Measurements from ENCODE around the gene C11orf24.
A peak's percentile ranks its signal among the peaks of the same experiment; 100 is the strongest.
"Not testable (repeated sequence)": the region's sequence is repeated elsewhere in the genome, so short reads cannot be mapped to it uniquely, and the experiment has no call there.

Gene C11orf24

DNA sequence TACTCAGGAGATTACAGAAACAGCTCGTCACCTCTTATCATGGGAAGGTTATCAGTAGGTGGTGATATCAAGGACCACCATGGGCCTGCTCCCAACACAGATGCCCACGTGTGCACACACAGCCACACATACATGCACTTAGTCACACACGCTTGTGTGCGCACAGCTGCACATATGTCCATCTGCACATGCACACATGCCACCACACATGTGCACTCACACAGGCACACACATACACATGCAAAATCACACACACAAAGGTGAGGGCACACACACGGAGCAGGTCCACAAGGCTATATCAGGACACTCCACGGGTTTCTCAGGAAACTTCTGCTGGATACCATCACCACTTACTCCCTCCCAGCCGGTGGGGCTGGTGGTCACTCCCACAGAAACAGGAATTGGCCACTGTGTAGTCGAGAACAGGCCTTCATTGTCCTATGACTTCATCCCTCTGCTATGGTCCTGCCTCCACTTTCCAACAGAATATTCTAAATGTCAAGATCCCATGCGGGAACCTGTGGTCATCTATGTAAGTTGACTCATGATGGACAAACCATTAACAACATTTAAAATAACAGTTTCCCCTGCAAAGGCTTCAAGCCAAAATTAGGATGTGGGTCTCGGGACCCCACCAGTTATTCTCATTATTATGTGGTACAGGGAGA, 2.2 kb downstream of the C11orf24 start:
- DNase-seq = no peak

DNA sequence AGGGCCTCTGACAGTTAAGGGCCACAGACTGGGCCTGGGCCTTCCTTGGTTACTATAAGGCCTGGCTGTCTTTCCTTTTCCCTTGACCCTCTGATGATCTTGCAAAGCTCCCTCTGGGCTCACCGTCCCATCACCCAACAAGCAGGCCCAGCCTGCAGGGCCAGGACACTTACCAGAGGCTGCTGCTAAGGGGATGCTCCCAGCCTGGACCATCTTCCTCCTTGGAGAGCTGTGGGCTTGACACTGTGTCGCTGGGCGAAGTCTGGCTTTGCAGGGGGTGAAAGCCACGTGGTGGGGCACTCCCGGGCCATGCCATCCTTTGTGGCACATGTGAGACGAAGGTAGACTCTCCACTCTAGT, 3.9 kb downstream of the C11orf24 start:
- DNase-seq = no peak

DNA sequence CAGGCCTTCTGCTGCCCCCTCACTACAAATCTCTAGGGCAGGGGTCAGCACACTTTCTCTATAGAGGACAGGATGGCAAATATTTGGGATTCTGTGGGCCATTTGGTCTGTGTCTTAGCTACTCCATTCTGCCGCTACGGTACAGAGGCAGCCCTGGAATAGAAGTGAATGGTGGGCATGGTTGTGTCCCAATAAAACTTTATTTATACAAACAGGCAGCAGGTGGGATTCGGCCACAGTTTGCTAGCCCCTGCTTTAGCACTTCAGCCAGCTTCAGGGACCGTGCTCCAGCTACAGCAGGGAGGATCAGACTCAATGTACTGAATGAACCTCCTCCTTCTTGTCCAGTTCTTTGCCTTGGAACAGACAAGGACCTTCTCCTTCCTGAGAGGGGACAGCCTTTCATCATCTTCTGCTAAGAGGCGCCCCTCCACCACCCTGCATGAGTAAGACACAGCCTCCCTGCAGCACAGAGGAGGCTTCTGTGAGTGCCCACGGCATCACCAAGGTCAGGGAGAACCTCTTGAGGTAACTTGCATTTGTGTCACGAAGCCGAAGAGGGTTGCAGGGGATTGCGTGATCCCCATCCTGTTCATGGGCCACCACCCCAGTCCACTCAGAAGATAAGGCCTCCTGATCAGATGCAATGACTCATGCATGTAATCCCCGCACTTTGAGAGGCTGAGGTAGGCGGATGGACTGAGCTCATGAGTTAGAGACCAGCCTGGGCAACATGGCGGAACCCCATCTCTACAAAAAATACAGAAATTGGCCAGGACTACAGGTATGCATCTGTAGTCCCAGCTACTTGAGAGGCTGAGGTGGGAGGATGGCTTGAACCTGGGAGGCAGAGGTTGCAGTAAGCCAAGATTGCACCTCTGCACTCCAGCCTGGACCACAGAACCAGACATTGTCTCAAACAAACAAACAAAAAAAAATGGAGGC, 4.6 kb downstream of the C11orf24 start:
- no peak for DNase-seq

DNA sequence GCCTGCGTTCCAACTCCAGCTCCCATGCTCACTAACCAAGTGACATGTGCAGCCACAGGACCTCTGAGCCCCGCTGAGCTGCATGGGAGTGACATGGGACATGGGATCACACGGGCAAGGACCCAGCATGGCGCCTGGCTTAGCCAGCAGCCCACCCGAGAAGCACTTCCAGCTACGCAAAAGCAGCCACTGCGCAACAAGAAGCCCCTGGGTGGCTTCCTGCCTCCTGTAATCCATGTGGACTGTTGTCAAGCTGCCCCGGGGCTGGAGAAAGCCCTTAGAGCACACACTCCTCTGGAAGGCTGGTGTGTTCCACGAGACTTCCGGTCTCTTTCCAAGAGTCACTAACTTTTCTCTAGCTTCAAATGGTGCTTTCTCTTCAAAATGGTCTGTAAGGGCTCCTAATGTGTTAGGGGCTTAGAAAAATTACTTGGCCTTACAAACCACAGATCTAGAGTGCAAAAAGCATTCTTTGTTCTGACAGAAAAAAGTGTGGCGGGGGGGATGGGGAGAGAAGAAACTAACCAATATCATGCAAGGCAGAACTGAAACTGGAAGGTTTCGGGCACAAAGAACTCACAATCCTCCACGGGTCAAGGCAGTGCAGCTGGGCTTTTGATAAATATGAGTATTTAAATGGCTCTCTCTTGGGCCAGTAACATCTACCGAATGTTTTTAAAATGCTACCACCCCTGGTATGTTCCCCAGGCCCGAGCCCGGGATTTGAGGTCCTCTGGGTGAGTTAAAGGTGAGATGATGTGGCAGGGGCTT, 5.5 kb downstream of the C11orf24 start:
- no peak for DNase-seq

DNA sequence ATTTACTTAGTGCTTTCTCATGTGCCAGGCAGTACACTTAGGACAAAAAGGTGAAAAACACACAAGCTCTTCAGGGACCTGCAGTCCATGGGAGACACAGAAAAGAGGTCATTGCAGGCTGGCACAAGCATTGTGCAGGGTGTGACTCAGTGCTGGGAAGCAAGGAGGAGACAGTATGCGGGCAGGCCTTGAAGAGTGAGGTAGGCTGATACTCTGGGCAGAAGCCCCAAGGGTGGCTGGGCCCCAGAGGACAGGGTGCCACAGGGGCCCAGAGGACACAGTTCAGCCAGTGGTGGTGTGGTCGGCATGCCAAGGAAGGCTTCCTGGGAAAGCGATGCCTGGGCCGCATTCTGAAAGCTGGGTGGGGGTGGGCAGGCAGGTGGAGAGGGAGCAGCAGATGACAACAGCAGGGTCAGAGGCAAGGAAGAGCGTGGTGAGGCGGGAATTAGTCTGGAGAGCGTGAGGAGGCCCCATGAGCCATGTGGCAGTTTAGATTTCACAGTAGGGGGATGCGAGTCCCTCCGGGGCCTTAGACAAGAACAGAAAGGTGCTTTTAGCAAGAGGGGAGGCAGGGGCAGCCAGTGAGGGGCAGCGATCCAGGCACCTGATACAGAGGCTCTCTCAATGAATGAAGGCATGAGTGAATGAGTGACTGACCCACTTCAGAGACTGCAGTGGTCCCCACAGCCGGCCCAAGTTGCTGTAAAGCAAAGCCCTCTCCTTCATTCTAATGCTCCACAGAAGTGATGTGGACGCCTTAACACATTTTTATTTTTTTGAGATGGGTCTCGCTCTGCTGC, 6.8 kb downstream of the C11orf24 start:
- no peak for DNase-seq

DNA sequence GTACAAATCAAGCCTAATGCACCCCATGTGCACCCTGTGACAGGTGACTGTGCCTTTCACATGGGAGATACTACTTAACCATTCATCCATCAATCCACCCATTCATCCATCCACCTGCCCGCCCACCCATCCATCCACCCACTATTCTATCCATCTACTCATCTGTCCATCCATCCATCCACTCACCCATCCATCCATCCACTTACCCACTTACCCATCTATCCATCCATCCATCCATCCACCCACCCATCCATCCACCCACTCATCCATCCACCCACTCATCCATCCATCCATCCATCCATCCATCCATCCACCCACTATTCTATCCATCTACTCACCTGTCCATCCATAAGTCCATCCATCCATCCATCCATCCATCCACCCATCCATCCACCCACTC, 7.5 kb downstream of the C11orf24 start:
- no peak for DNase-seq

DNA sequence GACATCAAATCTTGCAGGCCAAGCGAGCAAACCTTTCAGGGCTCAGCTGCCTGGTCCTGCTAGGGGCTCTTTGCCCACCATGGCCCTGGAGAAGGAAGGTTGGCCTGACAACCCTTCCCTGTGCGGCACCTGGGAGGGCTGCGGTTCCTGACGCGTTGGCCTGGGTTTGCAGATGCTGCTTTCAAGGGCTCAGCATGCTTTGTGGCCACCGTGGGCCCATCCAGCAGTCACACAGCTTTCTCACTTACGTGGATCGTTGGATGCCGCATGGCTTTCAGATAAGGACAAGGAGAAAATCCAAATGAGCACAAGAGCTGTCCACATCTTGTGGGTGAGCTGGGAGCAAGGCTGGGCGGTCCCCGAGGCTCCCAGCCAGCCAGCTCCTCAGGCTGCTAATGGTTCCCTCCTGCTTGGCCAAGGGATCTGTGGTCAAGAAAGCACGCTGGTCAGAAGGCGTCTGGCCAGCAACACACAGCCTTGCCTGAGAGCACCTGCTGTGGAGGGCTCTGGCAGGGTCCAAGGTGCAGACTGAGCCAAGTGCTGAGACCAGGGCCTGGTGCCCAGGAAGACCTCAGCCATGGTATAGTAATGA, 8.2 kb downstream of the C11orf24 start:
- DNase-seq = no peak

DNA sequence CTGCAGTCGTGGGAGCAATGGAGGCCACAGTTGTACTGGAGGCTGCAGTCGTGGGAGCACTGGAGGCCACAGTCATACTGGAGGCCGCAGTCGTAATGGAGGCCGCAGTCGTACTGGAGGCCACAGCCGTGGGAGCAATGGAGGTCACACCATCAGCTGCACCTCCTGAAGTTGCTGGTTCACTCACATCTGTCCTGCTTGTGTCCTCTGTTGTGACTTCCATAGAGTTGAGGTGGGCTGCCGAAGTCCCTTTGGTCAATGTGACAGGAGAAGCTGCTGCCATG, 9.3 kb downstream of the C11orf24 start:
- no peak for DNase-seq

DNA sequence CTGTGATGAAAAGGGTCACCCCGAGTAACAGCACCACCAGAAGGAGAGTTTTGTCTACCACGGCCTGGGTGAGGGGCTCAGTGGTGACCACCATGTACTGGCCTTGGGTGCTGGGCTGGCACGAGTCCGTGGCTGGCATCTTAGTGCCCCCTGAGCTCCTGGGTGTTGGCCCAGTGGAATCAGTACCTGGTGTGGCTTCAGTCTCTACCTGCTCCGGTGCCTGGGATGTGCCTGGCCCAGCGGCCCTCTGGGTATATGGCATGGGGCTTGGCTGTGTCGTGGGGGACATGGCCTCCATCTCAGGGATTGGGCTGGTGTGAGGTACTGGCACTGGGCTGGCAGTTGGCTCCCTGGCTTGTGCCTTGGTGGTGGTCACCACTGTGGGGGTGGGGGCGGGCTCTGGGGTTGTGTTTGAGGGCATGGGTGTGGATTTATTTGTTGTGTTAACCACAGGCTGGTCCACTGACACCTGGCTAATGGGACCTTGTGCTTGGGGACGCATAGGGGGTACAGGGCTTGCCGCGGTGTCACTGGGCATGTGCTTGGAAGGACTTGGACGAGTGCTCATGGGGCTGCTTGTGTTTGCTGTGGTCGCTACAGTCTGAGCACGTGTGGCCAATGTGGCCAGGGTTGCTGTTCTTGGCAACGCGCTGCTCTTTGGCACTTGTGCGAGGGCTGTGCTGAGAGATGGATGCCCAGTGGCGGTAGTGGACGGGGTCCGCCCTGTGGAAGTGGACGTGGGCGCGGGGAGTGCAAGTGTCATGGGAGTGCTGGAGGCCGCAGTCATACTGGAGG, 9.8 kb downstream of the C11orf24 start:
- DNase-seq = no peak

DNA sequence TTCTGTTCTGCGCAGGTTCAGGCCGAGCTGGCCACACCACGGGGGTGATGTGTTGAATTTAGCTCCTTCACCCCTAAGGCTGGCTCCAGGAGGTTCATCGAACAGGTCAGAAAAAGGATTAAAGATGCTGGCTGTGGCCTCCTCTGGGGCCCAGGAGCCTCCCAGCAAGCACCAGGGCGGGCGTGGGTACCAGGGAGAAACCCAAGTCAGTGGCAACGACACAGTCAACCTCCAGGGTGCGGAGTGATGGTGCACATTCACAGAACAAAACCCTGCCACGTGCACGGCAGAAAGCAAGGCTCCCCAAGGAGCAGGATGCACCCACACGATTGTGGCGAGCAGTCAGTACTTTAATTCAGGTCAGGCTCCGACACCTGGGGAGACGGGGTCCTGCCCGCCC, 10.8 kb downstream of the C11orf24 start:
- DNase-seq = no peak

DNA sequence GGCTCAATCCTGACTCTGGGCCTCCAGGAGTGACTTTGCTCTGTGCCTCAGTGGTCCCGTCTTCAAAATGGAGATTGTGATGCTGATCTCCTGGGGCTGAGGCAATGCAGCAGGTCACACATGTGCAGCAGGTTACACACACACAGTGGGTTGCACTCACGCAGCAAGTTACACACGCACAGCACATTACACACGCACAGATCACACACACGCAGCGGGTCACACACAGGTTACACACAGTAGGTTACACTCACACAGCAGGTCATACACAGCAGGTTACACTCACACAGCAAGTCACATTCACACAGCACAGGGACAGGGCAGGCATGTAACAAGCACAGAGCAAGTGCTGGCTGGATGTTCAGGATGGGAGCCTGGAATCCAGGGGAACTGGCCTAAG, 11.3 kb downstream of the C11orf24 start:
- DNase-seq = no peak

DNA sequence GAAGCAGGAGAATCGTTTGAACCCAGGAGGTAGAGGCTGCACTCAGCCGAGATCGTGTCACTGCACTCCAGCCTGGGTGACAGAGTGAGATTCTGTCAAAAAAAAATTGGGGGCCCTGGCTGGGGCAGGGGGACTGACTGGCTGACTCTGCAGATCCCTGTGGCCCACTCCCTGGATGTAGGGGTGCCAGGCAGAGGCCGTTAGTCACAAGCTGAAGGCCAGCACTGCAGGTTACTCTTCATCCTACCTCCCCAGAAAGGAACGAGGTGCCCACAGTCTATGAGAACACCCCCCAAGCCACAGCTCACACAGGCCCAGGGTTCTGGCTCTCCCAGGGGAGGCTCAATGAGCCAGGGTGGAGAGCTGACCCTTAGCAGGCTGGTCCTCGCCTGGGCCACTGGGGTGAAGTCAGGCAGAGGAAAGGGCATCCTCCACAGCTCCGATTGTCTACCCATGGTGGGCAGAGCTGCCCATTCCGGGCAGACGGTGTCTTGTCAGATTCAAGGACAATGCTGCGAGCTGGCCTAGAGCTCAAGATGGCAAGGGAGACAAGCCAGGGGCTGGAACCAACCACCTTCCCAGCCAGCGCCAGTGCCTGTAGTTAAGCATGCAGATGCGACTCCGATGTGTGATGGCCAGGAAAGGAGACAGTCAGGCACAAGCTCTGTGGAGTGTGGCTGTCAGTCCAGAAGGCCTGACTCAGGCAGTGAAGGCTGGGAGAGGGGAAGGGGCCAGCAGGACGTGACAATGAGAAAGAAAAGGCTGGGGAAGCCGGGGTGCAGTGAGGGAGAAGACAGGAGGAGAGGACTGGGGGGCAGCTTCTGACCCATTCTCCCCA, 12.4 kb downstream of the C11orf24 start:
- no peak for DNase-seq

DNA sequence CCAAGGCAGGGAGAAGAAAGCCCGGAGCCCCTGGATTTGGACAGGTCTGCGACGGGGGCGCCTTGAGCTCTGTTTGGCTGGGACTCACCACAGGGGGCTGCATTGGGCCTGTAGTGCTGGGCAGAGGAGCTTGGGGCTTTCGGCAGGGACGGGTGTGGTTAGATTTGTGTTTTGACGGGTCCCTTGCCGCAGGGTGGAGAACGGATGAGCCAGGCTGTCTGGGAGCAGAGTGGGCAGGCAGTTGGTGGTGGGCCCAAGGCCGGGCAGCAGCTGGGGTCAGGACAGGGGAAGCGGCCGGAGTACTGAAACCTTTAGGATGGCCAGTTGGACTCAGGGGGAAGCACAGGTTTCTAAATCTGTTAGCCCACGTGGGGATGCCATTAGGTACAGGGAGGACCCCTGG, 13.4 kb downstream of the C11orf24 start:
- DNase-seq = no peak

DNA sequence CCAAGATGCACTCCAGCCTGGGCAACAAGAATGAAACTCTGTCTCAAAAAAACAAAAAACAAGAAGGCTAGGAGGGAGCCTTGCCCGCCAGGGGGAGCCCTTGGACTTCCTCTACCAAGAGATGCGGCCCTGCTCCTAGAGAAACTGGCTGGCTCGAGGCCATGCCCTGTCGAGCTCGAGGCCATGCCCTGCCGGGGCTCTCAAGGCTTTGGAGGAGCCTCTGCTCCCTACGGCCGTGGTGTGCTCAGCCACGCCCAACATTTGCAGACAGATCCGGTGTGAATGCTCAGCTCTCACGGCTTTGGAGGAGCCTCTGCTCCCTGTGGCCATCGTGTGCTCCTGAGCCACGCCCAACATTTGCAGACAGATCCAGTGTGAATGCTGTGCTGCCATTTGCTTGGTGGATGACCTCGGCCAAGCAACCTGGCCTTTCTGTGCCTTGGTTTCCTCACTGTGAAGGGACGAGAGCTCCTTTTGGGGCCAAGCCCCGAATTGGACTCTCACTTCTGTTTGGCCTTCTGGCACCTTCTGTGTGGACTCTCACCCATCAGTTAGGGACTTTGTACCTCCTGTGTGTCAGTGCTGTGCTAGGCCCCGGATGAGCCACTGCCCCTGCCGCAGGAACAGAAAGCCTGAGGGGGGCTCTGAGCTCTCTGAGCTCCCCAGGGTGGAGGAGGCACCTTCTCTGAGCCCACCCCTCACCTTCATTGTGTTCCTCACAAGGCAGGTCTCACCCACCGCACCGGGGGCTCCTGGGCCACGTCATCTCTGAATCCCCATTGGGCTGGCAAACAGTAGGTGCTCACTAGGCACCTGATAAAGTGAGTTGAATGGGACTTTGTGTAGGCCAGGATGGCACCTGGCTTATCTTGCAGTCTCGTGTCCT, 14.1 kb downstream of the C11orf24 start:
- DNase-seq = peak; percentile 91

DNA sequence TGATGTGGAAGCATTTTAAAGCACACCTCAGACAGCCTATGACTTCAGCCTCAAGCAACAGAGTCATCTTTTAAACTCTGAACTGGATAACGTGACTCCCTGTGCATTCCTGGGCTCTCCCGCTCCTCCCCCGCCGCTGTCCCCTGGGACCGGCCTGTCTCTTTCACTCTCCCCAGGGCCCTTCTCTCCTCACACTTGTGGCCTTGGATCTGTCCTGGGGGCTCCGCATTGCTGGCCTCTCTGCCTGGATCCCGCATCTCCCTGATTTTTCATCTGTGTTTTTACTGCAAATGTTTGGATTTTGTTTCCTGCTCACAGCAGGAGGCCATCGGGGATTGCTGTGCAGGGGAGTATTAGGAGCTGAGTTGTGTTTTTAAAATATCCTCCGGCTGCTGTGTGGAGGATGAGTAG, 15.4 kb downstream of the C11orf24 start:
- DNase-seq = no peak

DNA sequence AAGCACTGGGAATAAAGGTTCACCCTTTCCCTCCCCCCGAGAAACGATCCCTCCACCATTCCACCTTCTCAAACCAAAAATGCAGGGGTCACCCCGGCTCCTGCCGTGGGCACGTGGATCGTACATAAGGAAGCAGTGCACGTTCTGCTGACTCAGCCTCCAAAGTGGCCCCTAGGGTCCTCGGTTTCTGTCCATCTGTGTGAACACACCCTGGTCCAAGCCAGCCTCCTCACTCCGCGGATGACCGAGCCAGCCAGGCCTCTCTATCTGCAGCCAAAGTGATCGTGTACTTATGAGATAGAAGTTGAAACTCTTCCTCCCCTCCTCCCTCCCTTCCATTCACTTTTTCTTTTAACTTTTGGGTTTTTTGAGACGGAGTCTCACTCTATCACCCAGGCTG, 16.2 kb downstream of the C11orf24 start:
- DNase-seq = no peak

DNA sequence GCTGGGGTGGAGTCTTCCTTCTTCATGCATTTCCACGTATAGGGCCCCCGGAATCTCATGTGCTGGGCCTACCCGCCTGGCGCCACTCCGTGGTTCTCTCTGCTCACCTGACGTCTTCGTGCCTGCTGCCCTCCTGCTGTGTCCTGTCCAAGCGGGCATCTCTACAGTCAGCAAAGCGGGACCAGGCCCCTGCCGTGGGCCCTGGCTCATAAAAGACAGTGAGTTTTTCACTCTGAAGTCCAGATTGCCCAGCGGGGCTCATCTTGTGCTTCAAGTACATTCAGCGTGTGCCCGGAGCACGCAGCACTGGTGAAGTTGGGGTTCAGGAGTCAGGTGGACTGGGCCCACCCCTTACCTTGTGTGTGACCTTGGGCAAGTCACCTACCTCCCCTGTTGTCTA, 17.4 kb downstream of the C11orf24 start:
- DNase-seq = no peak

DNA sequence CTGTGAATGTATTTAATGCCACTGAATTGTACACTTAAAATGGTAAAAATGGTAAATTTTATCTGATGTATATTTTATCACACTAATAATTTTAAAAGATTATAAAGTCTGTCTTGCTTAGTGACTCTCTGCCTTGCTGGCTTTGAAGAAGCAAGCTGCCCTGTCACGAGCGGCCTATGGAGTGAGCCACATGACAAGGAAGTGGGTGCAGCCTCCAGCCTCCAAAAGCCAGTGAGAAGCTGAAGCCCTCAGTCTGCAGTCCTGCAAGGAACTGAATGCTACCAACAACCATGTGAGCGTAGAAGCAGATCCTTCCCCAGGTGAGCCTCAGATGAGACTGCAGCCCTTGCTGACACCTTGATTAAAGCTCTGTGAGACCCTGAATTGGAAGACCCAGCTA, 20.0 kb downstream of the C11orf24 start:
- no peak for DNase-seq

DNA sequence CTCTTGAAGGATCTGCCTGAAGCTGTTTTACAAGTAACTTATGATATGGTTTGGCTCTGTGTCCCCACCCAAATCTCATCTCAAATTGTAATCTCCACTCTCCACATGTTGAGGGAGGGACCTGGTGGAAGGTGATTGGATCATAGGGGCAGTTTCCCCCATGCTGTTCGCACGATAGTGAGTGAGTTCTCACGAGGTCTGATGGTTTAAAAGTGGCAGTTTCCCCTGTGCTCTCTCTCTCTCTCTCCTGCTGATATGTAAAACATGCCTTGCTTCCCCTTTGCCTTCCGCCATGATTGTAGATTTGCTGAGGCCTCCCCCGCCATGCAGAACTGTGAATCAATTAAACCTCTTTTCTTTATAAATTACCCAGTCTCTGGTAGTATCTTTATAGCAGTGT, 26.9 kb downstream of the C11orf24 start:
- not testable (repeated sequence) for DNase-seq

DNA sequence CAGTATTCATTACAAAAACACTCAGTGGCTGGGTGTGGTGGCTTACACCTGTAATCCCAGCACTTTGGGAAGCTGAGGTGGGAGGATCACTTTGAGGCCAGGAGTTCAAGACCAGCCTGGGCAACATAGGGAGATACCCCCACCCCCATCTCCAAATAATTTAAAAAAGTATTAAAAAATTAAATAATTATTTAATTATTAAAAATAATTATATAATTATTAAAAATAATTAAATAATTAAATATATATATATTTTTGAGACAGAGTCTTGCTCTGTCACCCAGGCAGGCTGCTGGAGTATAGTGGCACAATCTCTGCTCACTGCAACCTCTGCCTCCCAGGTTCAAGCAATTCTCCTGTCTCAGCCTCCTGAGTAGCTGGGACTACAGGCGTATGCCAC, 27.9 kb downstream of the C11orf24 start:
- not testable (repeated sequence) for DNase-seq
